H1 (cell line): Measurements from ENCODE around the gene OR5B3. TPM values are rescaled to one million over a fixed set of nuclear protein-coding genes. Genes with fewer than 3 reads are reported as not detected.

Experiments used
- CTCF ChIA-PET: fragments of 300-600 bp; sonication (Branson Sonifier 250); formaldehyde crosslinking; loops from one replicate; lab custom pipeline; 2021; ENCODE audit not compliant: partially characterized antibody; lab: Charles Lee
- POLR2A ChIA-PET: fragments of 300-600 bp; sonication (Branson Sonifier 250); formaldehyde crosslinking; loops from one replicate; lab custom pipeline; 2021; ENCODE audit warnings: inconsistent platforms; ENCODE audit not compliant: partially characterized antibody; lab: Charles Lee
- DNase-seq, 2 experiments: peaks; one replicate each; pipeline versions ENCODE4 v3.0.0 to v3.0.0-alpha.2; 2010 to 2022; ENCODE audit warnings: low spot score in 2 of 2, low read depth in 1 of 2, mixed read lengths in 1 of 2
- FAIRE-seq: peaks from 2 replicates; lab custom pipeline; 2011; peaks lifted over from hg19 to GRCh38; lab: Jason Lieb, UNC
- H2AFZ ChIP-seq: 2 replicates; pipeline ENCODE4 v1.8.1; 2012; ENCODE audit warnings: low read length, inconsistent platforms
- H2AK5ac ChIP-seq: 2 replicates; pipeline ENCODE4 v1.6.1; 2013; ENCODE audit warnings: low read depth, low read length
- H2BK120ac ChIP-seq: replicated peaks from 2 replicates; pipeline ENCODE3; 2013; ENCODE audit warnings: low read depth, low read length, inconsistent platforms
- H2BK12ac ChIP-seq: 2 replicates; pipeline ENCODE4 v1.6.1; 2013; ENCODE audit warnings: low read depth, low read length
- H2BK15ac ChIP-seq: 2 replicates; pipeline ENCODE4 v1.6.1; 2013; ENCODE audit warnings: low read length
- H2BK20ac ChIP-seq: 2 replicates; pipeline ENCODE4 v1.6.1; 2013; ENCODE audit warnings: low read length
- H2BK5ac ChIP-seq: 2 replicates; pipeline ENCODE4 v1.6.1; 2013; ENCODE audit warnings: low read depth, low read length
- H3K14ac ChIP-seq: 2 replicates; pipeline ENCODE4 v1.6.1; 2013; ENCODE audit warnings: inconsistent platforms; ENCODE audit not compliant: insufficient read length
- H3K18ac ChIP-seq: 2 replicates; pipeline ENCODE4 v1.6.1; 2013; ENCODE audit warnings: low read length; ENCODE audit errors: extremely low read depth
- H3K23ac ChIP-seq: 2 replicates; pipeline ENCODE4 v1.6.1; 2013; ENCODE audit warnings: inconsistent platforms; ENCODE audit not compliant: insufficient read length
- H3K23me2 ChIP-seq: 2 replicates; pipeline ENCODE4 v1.6.1; 2013; ENCODE audit warnings: low read depth, low read length
- H3K27ac ChIP-seq: 2 replicates; pipeline ENCODE4 v1.6.1; 2011; ENCODE audit warnings: low read depth, low read length, inconsistent platforms
- H3K27me3 ChIP-seq, 4 experiments: replicated peaks in 1 of 4; 1 replicate in 1 of 4; 2 replicates in 3 of 4; pipeline versions ENCODE4 v1.6.1 to v1.8.1; 2011 to 2013; ENCODE audit warnings: low read length in 3 of 4, mild to moderate bottlenecking in 3 of 4, inconsistent platforms in 2 of 4, mixed read lengths in 2 of 4, moderate library complexity in 1 of 4; ENCODE audit not compliant: control insufficient read depth in 3 of 4, insufficient read depth in 3 of 4; ENCODE audit errors: extremely low read depth in 1 of 4
- H3K36me3 ChIP-seq, 4 experiments: 2 replicates each; pipeline versions ENCODE4 v1.6.1 to v1.8.1; 2011 to 2013; ENCODE audit warnings: mild to moderate bottlenecking in 4 of 4, low read length in 3 of 4, moderate library complexity in 2 of 4, control low read depth in 1 of 4, inconsistent platforms in 1 of 4; ENCODE audit not compliant: insufficient read depth in 4 of 4, control insufficient read depth in 2 of 4
- H3K4ac ChIP-seq: replicated peaks from 2 replicates; pipeline ENCODE3; 2013; ENCODE audit warnings: low read length, low read depth, mixed read lengths, inconsistent platforms; ENCODE audit not compliant: insufficient read length
- H3K4me1 ChIP-seq, 4 experiments: replicated peaks in 1 of 4; 1 replicate in 1 of 4; 2 replicates in 3 of 4; pipeline versions ENCODE4 v1.6.1 to v1.8.1; 2011 to 2013; ENCODE audit warnings: low read length in 3 of 4, inconsistent platforms in 2 of 4, mixed read lengths in 1 of 4; ENCODE audit not compliant: insufficient read depth in 4 of 4, control insufficient read depth in 3 of 4
- H3K4me2 ChIP-seq, 2 experiments: 2 replicates each; pipeline versions ENCODE4 v1.6.1 to v1.8.1; 2011 to 2013; ENCODE audit warnings: low read depth in 2 of 2, low read length in 2 of 2, control low read depth in 1 of 2, inconsistent platforms in 1 of 2, mild to moderate bottlenecking in 1 of 2; ENCODE audit not compliant: insufficient read depth in 1 of 2
- H3K4me3 ChIP-seq, 4 experiments: fragments of 200-600, 300-600 bp in 1 of 4; sonication (generic), shearing (Covaris generic), sonication (Bioruptor Twin) in 1 of 4; 2 replicates each; pipeline versions ENCODE4 v1.5.1 to v1.8.1; 2011 to 2016; ENCODE audit warnings: low read length in 4 of 4, low read depth in 3 of 4, control low read depth in 2 of 4, inconsistent platforms in 2 of 4, mild to moderate bottlenecking in 2 of 4, mixed read lengths in 1 of 4, moderate library complexity in 1 of 4; ENCODE audit not compliant: insufficient read depth in 2 of 4; ENCODE audit errors: extremely low read depth in 1 of 4
- H3K56ac ChIP-seq: replicated peaks from 2 replicates; pipeline ENCODE3; 2013; ENCODE audit warnings: low read depth, mild to moderate bottlenecking, mixed read lengths, low read length, inconsistent platforms; ENCODE audit not compliant: insufficient read length
- H3K79me1 ChIP-seq: 2 replicates; pipeline ENCODE4 v1.6.1; 2013; ENCODE audit warnings: low read depth, low read length, control low read depth
- H3K79me2 ChIP-seq, 2 experiments: 2 replicates each; pipeline versions ENCODE4 v1.6.1 to v1.8.1; 2012 to 2013; ENCODE audit warnings: low read length in 2 of 2, mild to moderate bottlenecking in 2 of 2, inconsistent platforms in 1 of 2; ENCODE audit not compliant: insufficient read depth in 2 of 2, control insufficient read depth in 1 of 2
- H3K9ac ChIP-seq, 4 experiments: replicated peaks in 1 of 4; 1 replicate in 1 of 4; 2 replicates in 3 of 4; pipeline versions ENCODE4 v1.6.1 to v1.8.1; 2011 to 2013; ENCODE audit warnings: low read depth in 3 of 4, low read length in 3 of 4, control low read depth in 2 of 4, mild to moderate bottlenecking in 2 of 4, moderate library complexity in 2 of 4, inconsistent platforms in 1 of 4; ENCODE audit errors: extremely low read depth in 1 of 4
- H3K9me3 ChIP-seq, 2 experiments: 2 replicates each; pipeline versions ENCODE4 v1.6.1 to v1.8.1; 2012 to 2013; ENCODE audit warnings: mild to moderate bottlenecking in 2 of 2, moderate library complexity in 2 of 2, control low read depth in 1 of 2, inconsistent platforms in 1 of 2, low read depth in 1 of 2, low read length in 1 of 2, mixed read lengths in 1 of 2; ENCODE audit not compliant: insufficient read depth in 2 of 2
- H4K20me1 ChIP-seq, 2 experiments: replicated peaks in 1 of 2; 2 replicates each; pipeline versions ENCODE3 to v1.8.1; 2011 to 2013; ENCODE audit warnings: inconsistent platforms in 2 of 2, low read length in 2 of 2, mild to moderate bottlenecking in 1 of 2; ENCODE audit not compliant: insufficient read depth in 2 of 2, control insufficient read depth in 1 of 2
- H4K5ac ChIP-seq: 2 replicates; pipeline ENCODE4 v1.6.1; 2013; ENCODE audit warnings: low read length, low read depth, mixed read lengths, inconsistent platforms; ENCODE audit not compliant: insufficient read length
- H4K8ac ChIP-seq: 2 replicates; pipeline ENCODE4 v1.8.0; 2013; ENCODE audit warnings: mild to moderate bottlenecking, moderate library complexity, low read length, inconsistent platforms; ENCODE audit not compliant: insufficient read depth; ENCODE audit errors: extremely low read depth
- H4K91ac ChIP-seq: replicated peaks from 2 replicates; pipeline ENCODE3; 2013; ENCODE audit warnings: low read length, mixed read lengths, inconsistent platforms; ENCODE audit not compliant: insufficient read length
- BRCA1 ChIP-seq: IDR thresholded peaks from 2 replicates; pipeline ENCODE4 v1.6.1; 2012; ENCODE audit warnings: low read depth, low read length, improper control_type of control experiment
- CEBPB ChIP-seq: IDR thresholded peaks from 2 replicates; pipeline ENCODE4 v1.6.1; 2012; ENCODE audit warnings: low read depth, low read length
- CHD1 ChIP-seq: IDR thresholded peaks from 2 replicates; pipeline ENCODE4 v1.6.1; 2012; ENCODE audit warnings: low read depth, low read length, improper control_type of control experiment
- CHD2 ChIP-seq: IDR thresholded peaks from 2 replicates; pipeline ENCODE4 v1.6.1; 2012; ENCODE audit warnings: low read length, improper control_type of control experiment
- CREB1 ChIP-seq: IDR thresholded peaks from 2 replicates; pipeline ENCODE4 v1.6.1; 2012; ENCODE audit warnings: inconsistent platforms
- CTBP2 ChIP-seq: IDR thresholded peaks from 2 replicates; pipeline ENCODE4 v1.7.0; 2011; ENCODE audit warnings: borderline replicate concordance, mild to moderate bottlenecking, moderate library complexity, mixed read lengths, low read length; ENCODE audit not compliant: insufficient read depth, insufficient read length
- RAD21 ChIP-seq, 2 experiments: IDR thresholded peaks in 1 of 2; conservative IDR thresholded peaks in 1 of 2; 2 replicates each; pipeline ENCODE4 v1.6.1; 2011; ENCODE audit warnings: low read depth in 2 of 2, low read length in 2 of 2, improper control_type of control experiment in 1 of 2, inconsistent platforms in 1 of 2, mild to moderate bottlenecking in 1 of 2, moderate library complexity in 1 of 2
- RBBP5 ChIP-seq: IDR thresholded peaks from 2 replicates; pipeline ENCODE4 v1.7.1; 2012; ENCODE audit warnings: low read depth, mild to moderate bottlenecking, inconsistent platforms, low read length, moderate library complexity, borderline replicate concordance
- RXRA ChIP-seq: IDR thresholded peaks from 2 replicates; pipeline ENCODE4 v1.6.1; 2011; ENCODE audit warnings: low read depth, mild to moderate bottlenecking, low read length, moderate library complexity; ENCODE audit not compliant: insufficient read depth
- SIN3A ChIP-seq, 2 experiments: IDR thresholded peaks in 1 of 2; conservative IDR thresholded peaks in 1 of 2; 2 replicates each; pipeline ENCODE4 v1.6.1; 2011 to 2012; ENCODE audit warnings: low read length in 2 of 2, improper control_type of control experiment in 1 of 2, low read depth in 1 of 2, mild to moderate bottlenecking in 1 of 2
- SP1 ChIP-seq: IDR thresholded peaks from 2 replicates; pipeline ENCODE4 v1.6.1; 2011; ENCODE audit warnings: low read depth, low read length
- TEAD4 ChIP-seq: IDR thresholded peaks from 2 replicates; pipeline ENCODE4 v1.6.1; 2012; ENCODE audit warnings: low read depth, low read length, inconsistent platforms, mixed read lengths
- WGBS, 2 experiments: shearing (Covaris generic) in 1 of 2; methylation state at CpG; one replicate each; pipeline versions ENCODE4 v1.1.6 to v1.1.7; 2013 to 2015; ENCODE audit warnings: low lambda C conversion rate in 2 of 2, mixed read lengths in 2 of 2, inconsistent platforms in 1 of 2, low coverage in 1 of 2, missing lambda C conversion rate in 1 of 2; ENCODE audit not compliant: insufficient replicate concordance in 2 of 2, insufficient coverage in 1 of 2, insufficient read length in 1 of 2; ENCODE audit errors: extremely low coverage in 1 of 2, missing lambda C conversion rate in 1 of 2; 5-methylcytosine and 5-hydroxymethylcytosine counted together
- polyA plus RNA-seq, 7 experiments: library from polyadenylated mRNA; depleted of rRNA in 3 of 7; stranded (reverse) in 5 of 7; unstranded in 2 of 7; fragments of >200 nt in 5 of 7; fragments of 200-250 nt in 2 of 7; gene quantifications; 1 replicate in 5 of 7; 2 replicates in 1 of 7; 4 replicates in 1 of 7; pipeline versions ENCODE4 v1.2.1 to v1.2.3, GENCODE V29; 2011 to 2013; ENCODE audit warnings: missing spikeins in 2 of 7, mixed read lengths in 2 of 7
- total RNA-seq: library from RNA; stranded (reverse); fragmentation: NEBNext Ultra II Directional; extraction: Animal tissue kit (Norgen Biotek cat#: 25700); gene quantifications from 2 replicates; pipeline ENCODE4 v1.2.1, GENCODE V29; 2021
- TF ChIP-seq, protein P1 (sequence below): IDR thresholded peaks from 2 replicates; pipeline ENCODE4 v1.6.1; 2012; ENCODE audit warnings: inconsistent platforms

Gene OR5B3
- total and polyA plus RNA-seq, 2 of the 8 experiments (the other 6 are each of a cell fraction or from before 2014, with no cell fraction given), result not detected

GRCh38 chr11:58391879-58392278 is 14.8 kb downstream of the OR5B3 start:
- Histone ChIP-seq H3K4me2 (no peak overlapping the region), H3K9ac (no peak overlapping the region), H3K9me3 (peaks cover 17 to 30% of the 10 kb centered on the region in 2 experiments), H3K56ac (no peak overlapping the region), H3K27me3 (no peaks in the 10 kb centered on the region), H3K4ac (no peak overlapping the region), H3K14ac (no peak overlapping the region), H2BK12ac (no peak overlapping the region), H2AK5ac (no peak overlapping the region), H2AFZ (no peak overlapping the region), H4K8ac (no peak overlapping the region), H3K79me1 (no peaks in the 10 kb centered on the region), H3K23me2 (no peaks in the 10 kb centered on the region), H3K23ac (no peak overlapping the region), H3K4me1 (no peaks in the 10 kb centered on the region), H4K91ac (no peak overlapping the region), H4K5ac (no peak overlapping the region), H3K18ac (no peak overlapping the region), H3K27ac (no peak overlapping the region), H2BK120ac (no peak overlapping the region), H3K4me3 (no peak overlapping the region), H3K79me2 (no peaks in the 10 kb centered on the region), H4K20me1 (no peaks in the 10 kb centered on the region), H2BK5ac (no peak overlapping the region), H3K36me3 (no peaks in the 10 kb centered on the region), H2BK15ac (no peak overlapping the region), H2BK20ac (no peak overlapping the region)
- WGBS, 2 experiments, result 94% methylated on average over 1 of the region's 1 CpG; no CpG with 5 or more reads in 1 of the 2 experiments
- FAIRE-seq, result no peak
- CTCF ChIA-PET, result no interaction called here
- DNase-seq, result no peak
- POLR2A ChIA-PET, result no interaction called here
- TF ChIP-seq SIN3A (conservative IDR thresholded peaks at IDR 0.05 in 1 of 2, IDR thresholded peaks at IDR 0.05 in 1 of 2; ENCODE audit: low read depth in 1 of 2, low read length in 2 of 2) (no peak), CEBPB (no peak), RXRA (no peak), RAD21 (IDR thresholded peaks at IDR 0.05 in 1 of 2, conservative IDR thresholded peaks at IDR 0.05 in 1 of 2; ENCODE audit: low read depth in 2 of 2, low read length in 2 of 2) (no peak), BRCA1 (no peak), CHD2 (no peak), CHD1 (no peak), RBBP5 (no peak), TEAD4 (no peak), CREB1 (no peak), CTBP2 (no peak), SP1 (no peak)
- TF ChIP-seq, protein P1, sequence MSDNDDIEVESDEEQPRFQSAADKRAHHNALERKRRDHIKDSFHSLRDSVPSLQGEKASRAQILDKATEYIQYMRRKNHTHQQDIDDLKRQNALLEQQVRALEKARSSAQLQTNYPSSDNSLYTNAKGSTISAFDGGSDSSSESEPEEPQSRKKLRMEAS, result no peak
